Activated naive CD4-positive, alpha-beta T cell treated with anti-CD3 and anti-CD28 coated beads, Interleukin-2, amount 10 ng/mL, durations not matched to agents 7 days and 5 days (primary cell): ENCODE data around the gene JDP2.
A peak's percentile ranks its signal among the peaks of the same experiment; 100 is the strongest.
"Not testable (repeated sequence)": the region's sequence is repeated elsewhere in the genome, so short reads cannot be mapped to it uniquely, and the experiment has no call there.

Experiments
- CTCF ChIA-PET: fragments of 350-600 bp; sonication (Branson Sonifier 250); formaldehyde crosslinking; loops from one replicate; lab custom pipeline; 2021; ENCODE audit warnings: antibody characterized with exemption; lab: Charles Lee
- DNase-seq: peaks from one replicate; pipeline ENCODE4 v3.0.0-alpha.2; 2020
- H3K27ac Mint-ChIP-seq: one replicate; pipeline ENCODE4 v1.8.0; 2021; ENCODE audit warnings: mild to moderate bottlenecking, moderate library complexity, mixed read lengths
- H3K27me3 Mint-ChIP-seq: one replicate; pipeline ENCODE4 v1.8.0; 2021; ENCODE audit warnings: mild to moderate bottlenecking, mixed read lengths
- H3K36me3 Mint-ChIP-seq: one replicate; pipeline ENCODE4 v1.8.0; 2021; ENCODE audit warnings: mixed read lengths
- H3K4me1 Mint-ChIP-seq: one replicate; pipeline ENCODE4 v1.8.0; 2021; ENCODE audit warnings: mixed read lengths
- H3K4me3 Mint-ChIP-seq: one replicate; pipeline ENCODE4 v1.8.0; 2021; ENCODE audit warnings: mild to moderate bottlenecking, moderate library complexity, mixed read lengths
- H3K9me3 Mint-ChIP-seq: one replicate; pipeline ENCODE4 v1.8.0; 2021; ENCODE audit warnings: mixed read lengths

JDP2 gene

DNA sequence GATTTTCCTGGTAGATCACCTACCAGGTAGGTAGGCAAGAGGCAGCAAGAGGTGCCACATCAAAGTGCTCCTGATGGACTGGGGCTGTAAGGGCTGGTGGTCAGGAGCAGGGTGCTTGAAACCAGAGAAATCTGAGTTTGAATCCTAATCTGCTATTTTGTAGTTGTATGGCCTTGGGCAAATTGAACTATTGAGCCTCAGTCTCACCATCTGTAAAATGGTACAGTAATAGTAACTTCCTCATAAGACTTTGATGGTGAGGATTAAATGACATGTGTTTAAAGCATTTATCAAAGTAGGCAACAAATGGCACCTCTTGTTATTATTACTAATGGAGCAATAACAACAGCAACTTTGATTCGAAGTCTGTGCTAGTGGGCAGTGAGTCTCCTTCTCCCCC, 32.0 kb downstream of the JDP2 start:
- Mint-ChIP-seq H3K9me3 (no peaks in the 10 kb centered on the region), H3K36me3 (no peaks in the 10 kb centered on the region), H3K4me1 (peaks cover 9% of the 10 kb centered on the region), H3K27ac (no peak overlapping the region), H3K27me3 (no peaks in the 10 kb centered on the region), H3K4me3 (no peak overlapping the region)
- CTCF ChIA-PET: no interaction called here
- no peak for DNase-seq

DNA sequence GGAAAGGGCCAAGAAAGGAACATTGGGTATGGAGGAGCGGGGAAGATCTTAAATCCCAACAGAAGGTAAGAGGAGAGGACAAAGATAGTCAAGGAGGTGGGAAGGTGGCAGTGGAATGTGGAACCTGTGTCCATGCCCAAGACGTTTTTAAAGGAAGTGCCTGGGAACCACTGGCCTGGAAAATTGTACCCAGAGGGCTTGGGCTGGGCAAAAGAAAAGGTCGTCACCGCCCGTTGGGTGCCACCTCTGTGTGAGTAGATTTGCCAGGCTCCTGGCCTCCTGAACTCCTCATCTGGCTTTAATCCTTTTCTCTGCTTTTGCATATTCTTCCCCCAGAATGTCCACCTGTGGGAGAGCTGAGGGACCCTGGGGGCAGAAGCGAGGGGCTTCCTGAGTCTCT, 32.6 kb downstream of the JDP2 start:
- H3K4me1 Mint-ChIP-seq: peaks cover 9% of the 10 kb centered on the region
- H3K36me3 Mint-ChIP-seq: no peaks in the 10 kb centered on the region
- H3K27ac Mint-ChIP-seq: no peak overlapping the region
- H3K27me3 Mint-ChIP-seq: no peaks in the 10 kb centered on the region
- H3K9me3 Mint-ChIP-seq: no peaks in the 10 kb centered on the region
- no peak overlapping the region for H3K4me3 Mint-ChIP-seq
- CTCF ChIA-PET: no interaction called here
- DNase-seq: no peak

DNA sequence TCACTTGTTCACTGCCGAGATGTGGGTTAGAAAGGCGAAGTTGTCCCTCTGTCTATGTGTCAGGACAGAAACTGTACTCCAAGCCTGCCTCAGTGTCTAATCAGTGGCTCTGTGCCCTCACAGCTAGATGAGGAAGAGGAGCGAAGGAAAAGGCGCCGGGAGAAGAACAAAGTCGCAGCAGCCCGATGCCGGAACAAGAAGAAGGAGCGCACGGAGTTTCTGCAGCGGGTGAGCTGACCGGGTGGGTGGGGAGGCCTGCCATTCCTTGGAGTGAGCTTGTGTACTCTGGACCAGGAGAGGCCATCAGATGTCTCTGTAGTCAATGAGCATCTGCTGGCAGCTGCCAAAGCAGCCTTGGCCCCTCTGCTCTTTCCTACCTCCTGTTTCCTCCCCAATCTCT, 33.5 kb downstream of the JDP2 start:
- no peak overlapping the region for H3K27ac Mint-ChIP-seq
- CTCF ChIA-PET: no interaction called here
- H3K27me3 Mint-ChIP-seq: no peaks in the 10 kb centered on the region
- DNase-seq: no peak
- peaks cover 9% of the 10 kb centered on the region for H3K4me1 Mint-ChIP-seq
- H3K36me3 Mint-ChIP-seq: no peaks in the 10 kb centered on the region
- no peaks in the 10 kb centered on the region for H3K9me3 Mint-ChIP-seq
- no peak overlapping the region for H3K4me3 Mint-ChIP-seq

DNA sequence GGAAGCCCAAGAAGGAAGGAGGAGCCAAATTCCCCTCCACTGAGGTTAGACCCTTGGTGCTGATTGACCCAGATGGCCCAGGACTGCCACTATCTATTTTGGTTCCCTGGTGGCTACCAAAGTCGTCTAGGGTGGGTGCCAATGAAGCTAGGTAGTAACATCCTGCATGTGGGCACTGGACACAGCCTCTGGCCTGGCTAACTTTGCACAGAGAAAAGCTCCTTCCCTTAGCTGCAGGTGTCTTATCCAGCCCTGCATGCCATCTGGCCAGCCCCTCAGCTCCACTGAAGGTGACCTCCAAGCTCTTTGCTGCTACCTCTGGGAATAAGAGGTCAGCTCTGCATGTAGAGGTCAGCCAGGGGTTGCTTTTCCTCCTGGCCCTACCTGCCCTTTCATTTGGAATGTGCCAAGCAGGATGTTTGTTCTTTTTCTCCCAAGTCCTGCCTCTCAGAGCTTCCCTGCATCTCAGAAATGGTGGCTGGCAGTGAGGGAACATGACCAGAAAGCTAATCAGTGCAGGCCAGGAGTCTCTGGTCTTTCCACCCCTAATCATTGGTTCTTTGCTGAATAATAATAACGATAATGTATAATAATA, 34.0 kb downstream of the JDP2 start:
- Mint-ChIP-seq H3K4me1 (peaks cover 9% of the 10 kb centered on the region), H3K9me3 (no peaks in the 10 kb centered on the region), H3K27ac (no peak overlapping the region), H3K4me3 (no peak overlapping the region), H3K27me3 (no peaks in the 10 kb centered on the region), H3K36me3 (no peaks in the 10 kb centered on the region)
- CTCF ChIA-PET: no interaction called here
- no peak for DNase-seq

DNA sequence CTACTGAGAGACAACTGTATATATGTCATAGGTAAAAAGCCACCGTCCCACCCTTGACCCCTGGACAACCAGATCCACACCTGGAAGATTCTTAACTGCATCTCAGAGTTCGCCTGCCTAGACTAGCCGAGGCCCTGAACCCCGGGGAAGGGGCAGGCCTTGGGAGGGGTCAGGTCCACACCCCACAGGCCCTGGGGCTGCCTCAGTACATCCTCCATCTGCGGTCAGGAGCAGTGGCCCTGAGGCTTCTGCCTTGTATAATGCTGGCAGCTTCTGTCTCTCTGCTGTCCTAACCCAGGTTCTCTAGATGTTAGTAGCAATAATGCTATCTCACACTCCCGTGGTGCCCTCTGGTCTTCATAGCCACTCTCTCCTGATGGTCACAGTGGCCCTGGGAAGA, 36.8 kb downstream of the JDP2 start:
- DNase-seq: peak; percentile 1
- Mint-ChIP-seq H3K9me3 (no peaks in the 10 kb centered on the region), H3K36me3 (no peaks in the 10 kb centered on the region), H3K4me1 (no peaks in the 10 kb centered on the region), H3K27ac (no peak overlapping the region), H3K4me3 (no peak overlapping the region), H3K27me3 (no peaks in the 10 kb centered on the region)
- CTCF ChIA-PET: no interaction called here

DNA sequence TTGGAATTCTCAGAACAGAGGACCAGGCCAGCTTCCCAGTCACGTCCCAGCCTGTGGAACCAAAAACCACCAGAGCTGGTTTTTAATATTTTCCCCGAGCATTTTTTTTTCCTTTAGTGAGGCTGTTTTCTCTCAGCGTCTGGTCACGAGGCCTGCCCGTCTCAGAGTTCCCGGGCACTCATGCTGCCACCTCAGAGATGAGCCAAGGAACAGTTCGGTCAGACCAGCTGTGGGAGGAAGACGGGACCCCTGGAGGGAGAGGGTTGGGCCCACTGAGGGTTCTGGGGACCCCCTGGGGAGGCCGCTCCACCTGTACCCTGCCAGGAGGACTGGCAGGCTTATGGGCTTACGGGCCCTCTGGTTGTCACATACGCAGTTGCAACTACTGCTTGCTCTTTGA, 39.9 kb downstream of the JDP2 start:
- Mint-ChIP-seq H3K9me3 (no peaks in the 10 kb centered on the region), H3K4me1 (no peaks in the 10 kb centered on the region), H3K36me3 (no peaks in the 10 kb centered on the region), H3K27me3 (no peaks in the 10 kb centered on the region), H3K27ac (no peak overlapping the region), H3K4me3 (no peak overlapping the region)
- CTCF ChIA-PET: interaction anchor here (1.2 kb wide), 1 partner anchor 14 kb away, joined by 3 read pairs; no protein-coding TSS in a partner anchor
- no peak for DNase-seq

DNA sequence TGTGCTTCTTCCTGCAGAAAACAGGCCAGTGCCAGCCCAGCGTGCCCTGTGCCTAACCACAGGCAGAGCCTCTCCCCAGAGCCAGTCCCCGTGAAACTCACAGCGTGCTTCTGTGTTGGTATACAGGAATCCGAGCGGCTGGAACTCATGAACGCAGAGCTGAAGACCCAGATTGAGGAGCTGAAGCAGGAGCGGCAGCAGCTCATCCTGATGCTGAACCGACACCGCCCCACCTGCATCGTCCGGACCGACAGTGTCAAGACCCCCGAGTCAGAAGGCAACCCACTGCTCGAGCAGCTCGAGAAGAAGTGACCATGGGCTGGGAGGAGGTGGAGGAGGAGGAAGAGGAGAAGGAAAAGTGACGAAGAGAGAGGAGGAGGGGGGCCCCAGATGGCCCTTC, 41.3 kb downstream of the JDP2 start:
- no peak for DNase-seq
- H3K27ac Mint-ChIP-seq: no peak overlapping the region

DNA sequence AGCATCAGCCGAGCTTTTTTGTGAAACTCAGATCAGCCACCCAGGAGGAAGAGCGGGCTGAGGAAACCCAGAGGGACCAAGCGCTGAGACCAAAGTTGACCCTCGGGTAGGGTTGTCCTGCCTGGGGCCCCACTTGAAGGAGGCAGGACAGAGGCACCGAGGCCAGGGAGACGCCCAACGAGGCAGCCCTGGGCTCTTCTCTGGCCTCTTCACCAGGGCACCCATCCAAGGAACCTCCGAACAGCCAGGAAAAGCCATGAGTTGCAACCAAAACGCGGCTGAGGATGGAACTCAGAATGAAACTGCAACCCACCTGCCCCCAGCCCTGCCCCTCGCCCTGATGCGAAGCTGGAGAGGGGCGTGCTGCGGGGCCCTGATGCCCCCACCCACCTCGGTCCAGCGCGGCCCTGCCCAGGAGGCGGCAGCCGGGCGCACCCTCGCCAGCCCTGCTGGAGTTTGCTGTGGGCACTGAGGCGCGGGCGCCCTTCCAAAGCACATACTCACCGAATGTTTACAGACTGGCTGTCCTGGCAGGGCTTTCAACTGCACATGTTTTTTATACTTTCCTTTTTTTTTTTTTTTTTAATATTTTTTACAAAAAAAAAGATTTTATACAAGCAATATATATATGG, 41.9 kb downstream of the JDP2 start:
- no peaks in the 10 kb centered on the region for H3K9me3 Mint-ChIP-seq
- H3K27me3 Mint-ChIP-seq: peaks cover 5% of the 10 kb centered on the region
- no peak for DNase-seq
- CTCF ChIA-PET: no interaction called here
- no peak overlapping the region for H3K4me3 Mint-ChIP-seq
- H3K4me1 Mint-ChIP-seq: no peaks in the 10 kb centered on the region
- no peaks in the 10 kb centered on the region for H3K36me3 Mint-ChIP-seq
- no peak overlapping the region for H3K27ac Mint-ChIP-seq

More for the DNA sequence above, 41.3 kb downstream of the JDP2 start:
- peaks cover 3% of the 10 kb centered on the region for H3K27me3 Mint-ChIP-seq
- no peaks in the 10 kb centered on the region for H3K9me3 Mint-ChIP-seq
- H3K36me3 Mint-ChIP-seq: no peaks in the 10 kb centered on the region
- no peak overlapping the region for H3K4me3 Mint-ChIP-seq
- CTCF ChIA-PET: no interaction called here
- no peaks in the 10 kb centered on the region for H3K4me1 Mint-ChIP-seq

DNA sequence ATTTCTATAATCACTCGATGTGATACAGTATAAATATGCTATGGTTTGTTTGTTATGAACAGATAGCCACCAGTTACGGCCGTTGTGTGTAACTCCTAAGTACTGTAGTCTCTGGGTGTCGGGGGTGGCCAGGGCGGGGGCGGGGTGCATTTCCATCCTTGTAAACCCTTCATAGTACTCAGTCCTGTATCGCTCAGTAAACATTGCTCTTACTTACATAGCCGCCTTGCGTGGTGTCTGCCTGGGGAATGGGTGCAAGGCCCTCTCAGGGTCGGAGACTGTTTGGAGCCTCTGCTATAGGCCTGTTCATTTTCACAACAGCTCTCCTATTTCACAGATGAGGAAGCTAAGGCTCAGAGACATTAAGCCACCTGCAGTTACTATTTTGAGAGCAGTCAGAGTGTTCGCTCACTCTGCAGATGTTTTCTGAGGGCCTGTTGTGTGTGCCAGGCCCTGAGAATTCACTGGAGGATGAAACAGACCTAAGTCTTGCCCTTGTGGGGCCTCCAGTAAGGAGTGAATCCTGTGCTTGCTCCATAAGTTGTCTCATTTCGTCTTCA, 42.5 kb downstream of the JDP2 start:
- no peaks in the 10 kb centered on the region for H3K4me1 Mint-ChIP-seq
- no peak for DNase-seq
- CTCF ChIA-PET: interaction anchor here (1.1 kb wide), 1 partner anchor 18 kb away, joined by 3 read pairs; no protein-coding TSS in a partner anchor

DNA sequence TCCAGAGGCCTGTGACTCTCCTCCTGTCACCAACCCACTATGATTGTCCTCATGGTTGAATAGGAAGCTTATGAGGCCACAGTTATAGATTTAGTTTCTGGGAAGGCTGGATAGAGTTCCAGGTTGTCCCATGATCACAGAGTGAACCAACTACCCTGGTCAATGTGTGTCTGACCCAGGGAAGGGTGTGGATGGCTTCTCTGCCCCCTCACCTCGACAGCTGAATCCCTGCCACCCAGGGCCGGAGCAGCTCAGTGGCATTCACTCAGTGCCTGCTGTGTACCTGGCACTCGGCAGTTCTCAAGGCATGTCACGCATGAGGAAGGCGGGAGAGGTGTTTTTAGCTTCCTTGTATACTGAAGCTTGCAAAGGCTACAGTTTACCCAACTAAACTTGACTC, 43.2 kb downstream of the JDP2 start:
- no peak for DNase-seq
- CTCF ChIA-PET: interaction anchor here (1.1 kb wide), 1 partner anchor 18 kb away, joined by 3 read pairs; no protein-coding TSS in a partner anchor
- Mint-ChIP-seq H3K36me3 (no peaks in the 10 kb centered on the region), H3K27ac (no peak overlapping the region), H3K9me3 (no peaks in the 10 kb centered on the region), H3K4me1 (no peaks in the 10 kb centered on the region), H3K27me3 (peaks cover 5% of the 10 kb centered on the region), H3K4me3 (no peak overlapping the region)

More for the DNA sequence above, 42.5 kb downstream of the JDP2 start:
- H3K36me3 Mint-ChIP-seq: no peaks in the 10 kb centered on the region
- no peak overlapping the region for H3K27ac Mint-ChIP-seq
- no peaks in the 10 kb centered on the region for H3K9me3 Mint-ChIP-seq
- no peak overlapping the region for H3K4me3 Mint-ChIP-seq
- H3K27me3 Mint-ChIP-seq: peaks cover 5% of the 10 kb centered on the region

DNA sequence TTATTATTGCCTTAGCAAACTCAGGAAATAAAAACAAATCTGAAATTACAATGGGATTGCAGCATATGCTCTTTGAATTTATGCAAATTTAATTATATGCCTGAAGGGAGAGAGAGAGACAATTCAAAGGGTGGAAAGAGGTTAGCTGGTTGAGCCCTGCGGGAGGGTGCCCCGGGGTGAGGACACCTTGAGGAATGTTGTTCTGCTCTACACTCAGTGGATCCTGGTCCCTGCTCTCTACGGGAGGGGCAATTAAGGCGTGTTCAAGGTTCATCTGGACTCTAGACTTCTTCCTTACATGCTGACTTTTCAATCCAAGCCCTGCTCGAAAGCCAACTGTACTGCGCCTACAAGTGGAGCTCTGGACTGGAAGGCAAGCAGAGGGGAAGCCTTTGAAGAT, 46.3 kb downstream of the JDP2 start:
- H3K4me1 Mint-ChIP-seq, H3K36me3 Mint-ChIP-seq, H3K27ac Mint-ChIP-seq, DNase-seq, CTCF ChIA-PET, H3K4me3 Mint-ChIP-seq, H3K9me3 Mint-ChIP-seq: not testable (repeated sequence)
- H3K27me3 Mint-ChIP-seq: peaks cover 14% of the 10 kb centered on the region

DNA sequence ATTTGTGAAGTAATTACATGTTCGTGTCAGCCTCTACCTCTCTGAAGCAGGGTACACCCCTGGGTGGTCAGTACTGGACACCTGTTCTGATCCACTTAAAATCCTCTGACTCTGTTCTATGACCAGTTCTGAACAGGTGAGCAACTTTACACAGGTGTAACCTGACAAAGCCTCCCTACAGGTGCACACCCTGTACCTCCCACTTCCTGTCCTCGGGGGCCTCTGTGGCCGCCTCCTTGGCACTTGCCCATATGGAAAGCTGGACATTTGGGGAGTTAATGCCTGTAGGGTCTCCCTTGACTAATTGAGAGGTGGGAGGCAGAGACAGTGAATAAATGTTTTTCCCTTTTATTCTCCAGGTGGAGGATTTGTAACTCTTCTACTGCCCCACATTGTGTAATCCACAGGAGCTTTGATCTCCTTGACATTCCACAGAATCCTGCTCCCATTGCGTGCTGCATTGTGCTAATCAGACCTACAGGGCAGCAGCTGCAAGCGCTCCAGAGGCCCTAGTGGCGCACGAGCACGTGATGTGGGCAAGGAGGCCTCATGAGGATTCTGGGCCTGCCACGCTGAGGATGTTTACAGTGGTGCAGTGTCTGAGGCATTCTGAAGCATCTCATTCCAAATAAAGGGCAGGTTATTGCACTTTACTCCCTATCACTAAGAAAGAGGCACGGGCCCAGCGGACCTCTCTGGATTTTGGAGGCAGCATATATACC, 48.6 kb downstream of the JDP2 start:
- Mint-ChIP-seq H3K4me1 (no peaks in the 10 kb centered on the region), H3K27ac (no peak overlapping the region), H3K9me3 (no peaks in the 10 kb centered on the region), H3K36me3 (no peaks in the 10 kb centered on the region), H3K4me3 (no peak overlapping the region), H3K27me3 (peaks cover 25% of the 10 kb centered on the region)
- CTCF ChIA-PET: no interaction called here
- peak; percentile 14 for DNase-seq

DNA sequence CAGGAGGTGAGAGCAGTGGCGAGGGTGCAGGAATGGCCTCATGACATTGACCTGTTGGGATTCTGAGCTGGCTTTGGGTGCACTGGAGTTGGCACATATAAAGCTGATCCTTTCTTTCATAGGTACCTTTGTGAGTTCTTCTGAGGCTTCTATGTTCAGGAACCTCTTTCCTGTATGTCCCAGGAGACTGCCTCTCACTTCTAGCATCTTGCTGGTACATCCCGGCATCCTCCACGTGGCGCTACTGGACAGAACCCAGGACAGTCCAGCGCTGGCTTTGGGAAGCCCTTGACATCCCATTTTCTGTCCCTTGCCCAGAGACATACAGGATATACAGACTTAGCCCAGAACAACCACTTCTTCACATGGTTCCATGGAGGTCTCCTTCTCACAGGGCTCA, 50.1 kb downstream of the JDP2 start:
- no peak overlapping the region for H3K27ac Mint-ChIP-seq
- no peaks in the 10 kb centered on the region for H3K9me3 Mint-ChIP-seq

DNA sequence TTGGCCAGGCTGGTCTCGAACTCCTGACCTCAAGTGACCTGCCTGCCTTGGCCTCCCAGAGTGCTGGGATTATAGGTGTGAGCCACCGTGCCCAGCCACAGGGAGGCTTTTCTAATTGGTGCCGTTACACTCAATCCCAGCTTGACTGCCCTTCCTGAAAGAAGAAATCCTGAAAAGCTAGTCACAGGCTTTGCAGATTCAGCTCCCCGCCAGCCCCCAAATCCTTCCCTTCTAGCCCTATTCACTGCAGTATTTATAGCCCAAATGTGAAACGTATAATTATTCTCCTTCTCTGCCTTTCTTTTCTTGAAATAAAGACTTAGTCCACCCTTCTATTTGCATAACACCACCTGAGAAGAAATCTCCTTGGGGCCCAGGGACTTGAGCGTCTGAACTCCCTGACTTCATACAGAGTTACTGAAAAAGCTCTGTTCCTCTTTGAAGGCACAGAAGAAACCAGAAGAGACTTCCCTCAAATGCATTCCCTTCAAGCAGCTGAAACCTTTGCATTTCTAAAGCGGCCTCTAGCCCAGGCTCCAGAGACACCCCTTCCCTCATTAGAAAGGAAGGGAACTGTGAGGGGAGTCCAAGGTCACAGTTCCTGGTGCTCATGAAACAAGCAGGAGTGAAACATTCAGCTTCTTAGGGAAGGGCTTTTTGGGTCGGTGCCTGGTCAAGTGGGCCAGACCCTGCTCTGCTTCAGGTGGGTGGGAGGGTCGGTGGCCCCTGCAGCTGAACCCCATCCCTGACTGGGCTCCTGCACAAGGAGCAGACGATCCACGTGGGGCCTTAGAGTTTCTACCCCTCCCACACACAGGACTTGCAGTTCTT, 52.2 kb downstream of the JDP2 start:
- H3K36me3 Mint-ChIP-seq: no peaks in the 10 kb centered on the region
- CTCF ChIA-PET: interaction anchor here (1.7 to 2.6 kb wide), 2 partner anchors 9 to 81 kb away, joined by 5 to 7 read pairs; no protein-coding TSS in a partner anchor
- H3K4me3 Mint-ChIP-seq: no peak overlapping the region
- no peak for DNase-seq
- peaks cover 21% of the 10 kb centered on the region for H3K27me3 Mint-ChIP-seq
- no peaks in the 10 kb centered on the region for H3K9me3 Mint-ChIP-seq
- no peak overlapping the region for H3K27ac Mint-ChIP-seq
- no peaks in the 10 kb centered on the region for H3K4me1 Mint-ChIP-seq

More for the DNA sequence above, 50.1 kb downstream of the JDP2 start:
- peaks cover 25% of the 10 kb centered on the region for H3K27me3 Mint-ChIP-seq
- no peaks in the 10 kb centered on the region for H3K4me1 Mint-ChIP-seq
- CTCF ChIA-PET: interaction anchor here (0.8 to 1.1 kb wide), 2 partner anchors 10 to 169 kb away, joined by 3 to 4 read pairs; no protein-coding TSS in a partner anchor
- no peak overlapping the region for H3K4me3 Mint-ChIP-seq
- no peaks in the 10 kb centered on the region for H3K36me3 Mint-ChIP-seq
- DNase-seq: no peak
